Lower leg skin (tissue), 4 donors: Measurements from ENCODE around the gene EN2. TPM values are rescaled to one million over a fixed set of nuclear protein-coding genes. Genes with fewer than 3 reads are reported as not detected.

Experiments used
- DNase-seq, 2 donors: peaks; one replicate each; pipeline ENCODE4 v3.0.0-alpha.2; 2019; ENCODE audit warnings: low spot score in 2 of 2
- H3K4me3 ChIP-seq: fragments of 200-600 bp; sonication (generic); 2 replicates; pipeline ENCODE4 v1.5.1; 2017; ENCODE audit warnings: mild to moderate bottlenecking, low read depth; ENCODE audit not compliant: poor library complexity, severe bottlenecking
- POLR2A ChIP-seq, 2 donors: fragments of 450-650 bp; IDR thresholded peaks; one replicate each; pipeline ENCODE4 v1.6.1; 2016 to 2017; ENCODE audit warnings: antibody characterized with exemption in 2 of 2, mild to moderate bottlenecking in 1 of 2, moderate library complexity in 1 of 2
- WGBS, 2 donors: methylation state at CpG; one replicate each; pipeline ENCODE4 v1.1.5; 2018; 5-methylcytosine and 5-hydroxymethylcytosine counted together
- intact Hi-C: fragments of 100-400 bp; cut with DNase I; formaldehyde crosslinking; loops from one replicate; pipeline ENCODE4 v1.15.0; 2023; ENCODE audit warnings: low total_unique reads
- total RNA-seq, 4 donors: library from RNA; depleted of rRNA; stranded (reverse); fragments of >200 nt; gene quantifications; one replicate each; pipeline ENCODE4 v1.1.0, GENCODE V29; 2016
- TF ChIP-seq, protein P1 (sequence below), 3 donors: fragments of 450-650 bp; IDR thresholded peaks; one replicate each; pipeline ENCODE4 v1.5.1; 2016; ENCODE audit warnings: antibody characterized with exemption in 3 of 3, mild to moderate bottlenecking in 3 of 3, moderate library complexity in 2 of 3

EN2 gene
- total RNA-seq, 4 donors from 2014 or later: 0.04 to 0.52 TPM; not detected in 2

GRCh38 chr7:155429651-155430050 lies 28.3 kb upstream of the EN2 start:
- WGBS, 2 donors: 57 to 69% methylated on average over 6 of the region's 6 CpGs
- intact Hi-C loops: no loop called here
- TF ChIP-seq, protein P1, sequence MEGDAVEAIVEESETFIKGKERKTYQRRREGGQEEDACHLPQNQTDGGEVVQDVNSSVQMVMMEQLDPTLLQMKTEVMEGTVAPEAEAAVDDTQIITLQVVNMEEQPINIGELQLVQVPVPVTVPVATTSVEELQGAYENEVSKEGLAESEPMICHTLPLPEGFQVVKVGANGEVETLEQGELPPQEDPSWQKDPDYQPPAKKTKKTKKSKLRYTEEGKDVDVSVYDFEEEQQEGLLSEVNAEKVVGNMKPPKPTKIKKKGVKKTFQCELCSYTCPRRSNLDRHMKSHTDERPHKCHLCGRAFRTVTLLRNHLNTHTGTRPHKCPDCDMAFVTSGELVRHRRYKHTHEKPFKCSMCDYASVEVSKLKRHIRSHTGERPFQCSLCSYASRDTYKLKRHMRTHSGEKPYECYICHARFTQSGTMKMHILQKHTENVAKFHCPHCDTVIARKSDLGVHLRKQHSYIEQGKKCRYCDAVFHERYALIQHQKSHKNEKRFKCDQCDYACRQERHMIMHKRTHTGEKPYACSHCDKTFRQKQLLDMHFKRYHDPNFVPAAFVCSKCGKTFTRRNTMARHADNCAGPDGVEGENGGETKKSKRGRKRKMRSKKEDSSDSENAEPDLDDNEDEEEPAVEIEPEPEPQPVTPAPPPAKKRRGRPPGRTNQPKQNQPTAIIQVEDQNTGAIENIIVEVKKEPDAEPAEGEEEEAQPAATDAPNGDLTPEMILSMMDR (IDR thresholded peaks at IDR 0.05): no peak
- TF ChIP-seq POLR2A (IDR thresholded peaks at IDR 0.05): no peak
- H3K4me3 ChIP-seq: no peak overlapping the region
- no peak for DNase-seq

GRCh38 chr7:155430606-155431005 lies 27.3 kb upstream of the EN2 start:
- intact Hi-C loops: no loop called here
- DNase-seq: no peak
- no peak overlapping the region for H3K4me3 ChIP-seq
- 51 to 53% methylated on average over 10 of the region's 10 CpGs for WGBS, 2 donors
- TF ChIP-seq, protein P1 (IDR thresholded peaks at IDR 0.05): no peak
- no peak for TF ChIP-seq POLR2A (IDR thresholded peaks at IDR 0.05)

DNA sequence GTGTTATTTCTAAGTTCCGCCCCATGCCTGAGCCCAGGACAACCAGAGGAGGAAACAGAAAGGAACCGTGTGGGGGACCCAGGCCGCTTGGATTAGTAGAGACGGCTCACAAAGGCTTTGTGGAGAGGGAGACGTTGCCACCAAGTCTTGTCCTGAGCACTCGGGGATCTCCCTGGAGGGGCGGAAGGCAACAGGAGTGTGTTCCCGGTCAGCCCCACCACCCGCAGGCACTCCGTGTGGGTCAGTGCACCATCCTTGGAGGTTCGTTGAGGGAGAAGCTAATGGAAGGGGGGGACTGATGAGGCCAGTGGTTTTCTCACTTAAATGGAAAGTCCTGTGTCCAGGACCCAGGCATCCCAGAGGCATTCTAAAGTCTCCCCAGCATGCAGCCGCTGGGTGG lies 26.7 kb upstream of the EN2 start:
- WGBS, 2 donors: 80 to 83% methylated on average over 12 of the region's 12 CpGs
- TF ChIP-seq POLR2A (IDR thresholded peaks at IDR 0.05): no peak
- TF ChIP-seq, protein P1 (IDR thresholded peaks at IDR 0.05): no peak
- intact Hi-C loops: no loop called here
- no peak for DNase-seq
- H3K4me3 ChIP-seq: no peak overlapping the region

- intact Hi-C loops: no loop called here
- WGBS, 2 donors: 82 to 83% methylated on average over 14 of the region's 14 CpGs
- no peak for TF ChIP-seq POLR2A (IDR thresholded peaks at IDR 0.05)
- TF ChIP-seq, protein P1 (IDR thresholded peaks at IDR 0.05): no peak
- DNase-seq: no peak
- no peak overlapping the region for H3K4me3 ChIP-seq
Observed at GRCh38 chr7:155431711-155432110, 26.2 kb upstream of the EN2 start.

DNA sequence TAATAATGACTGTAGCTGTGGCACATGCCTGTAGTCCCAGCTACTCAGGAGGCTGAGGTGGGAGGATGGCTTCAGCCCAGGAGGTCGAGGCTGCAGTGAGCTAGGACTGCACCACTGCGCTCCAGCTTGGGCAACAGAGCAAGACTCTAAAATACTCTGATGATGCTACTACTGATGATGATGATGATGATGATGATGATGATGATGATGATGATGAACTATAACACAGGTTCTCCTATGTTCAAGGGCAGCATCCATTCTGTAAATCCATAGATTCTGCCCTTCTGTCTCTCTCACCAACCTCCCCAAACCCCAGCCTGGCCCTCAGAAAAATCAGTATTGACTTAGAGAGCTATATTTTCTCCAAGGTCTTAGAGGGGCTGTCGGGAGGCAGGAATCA lies 22.8 kb upstream of the EN2 start:
- WGBS, 2 donors: 69 to 83% methylated on average over 3 of the region's 3 CpGs
- TF ChIP-seq, protein P1 (IDR thresholded peaks at IDR 0.05): no peak
- no peak for TF ChIP-seq POLR2A (IDR thresholded peaks at IDR 0.05)
- intact Hi-C loops: no loop called here
- DNase-seq: no peak
- H3K4me3 ChIP-seq: no peak overlapping the region

GRCh38 chr7:155437836-155438235 lies 20.1 kb upstream of the EN2 start:
- TF ChIP-seq POLR2A (IDR thresholded peaks at IDR 0.05): no peak
- TF ChIP-seq, protein P1 (IDR thresholded peaks at IDR 0.05): no peak
- intact Hi-C loops: no loop called here
- no peak overlapping the region for H3K4me3 ChIP-seq
- no peak for DNase-seq
- 71 to 77% methylated on average over 4 of the region's 4 CpGs for WGBS, 2 donors
